DOHH2 (cell line): Measurements from ENCODE around the gene SMIM15.

Experiments
- H3F3A ChIP-seq: fragments of 200-600 bp; sonication (generic), shearing (Covaris generic); 2 replicates; pipeline ENCODE4 v1.6.0; 2016; ENCODE audit warnings: antibody characterized with exemption, mild to moderate bottlenecking; ENCODE audit not compliant: control insufficient read depth, insufficient read depth
- H3K27ac ChIP-seq: fragments of 200-600 bp; sonication (generic); 2 replicates; pipeline ENCODE4 v1.5.1; 2014; ENCODE audit warnings: low read depth, mild to moderate bottlenecking, low read length, moderate library complexity
- H3K27me3 ChIP-seq: fragments of 200-600 bp; sonication (generic); 2 replicates; pipeline ENCODE4 v1.6.1; 2014; ENCODE audit warnings: mild to moderate bottlenecking, low read length, mixed read lengths; ENCODE audit not compliant: control insufficient read depth
- H3K36me3 ChIP-seq: fragments of 200-600 bp; sonication (generic); 2 replicates; pipeline ENCODE4 v1.6.1; 2014; ENCODE audit warnings: mild to moderate bottlenecking, low read length, moderate library complexity, mixed read lengths; ENCODE audit not compliant: control insufficient read depth
- H3K4me1 ChIP-seq: fragments of 200-600 bp; sonication (generic); 2 replicates; pipeline ENCODE4 v1.6.1; 2014; ENCODE audit warnings: mild to moderate bottlenecking, low read length, mixed read lengths; ENCODE audit not compliant: control insufficient read depth
- H3K4me2 ChIP-seq: fragments of 200-600 bp; sonication (generic); 2 replicates; pipeline ENCODE4 v1.6.0; 2014; ENCODE audit warnings: mild to moderate bottlenecking, low read length, moderate library complexity
- H3K4me3 ChIP-seq: fragments of 200-600 bp; sonication (generic); 2 replicates; pipeline ENCODE4 v1.5.1; 2014; ENCODE audit warnings: mild to moderate bottlenecking, low read length, mixed read lengths
- H3K79me2 ChIP-seq: fragments of 200-600 bp; sonication (generic); 2 replicates; pipeline ENCODE4 v1.6.1; 2014; ENCODE audit warnings: mild to moderate bottlenecking, low read length, mixed read lengths; ENCODE audit not compliant: control insufficient read depth
- H3K9me2 ChIP-seq: fragments of 200-600 bp; sonication (generic); replicated peaks from 2 replicates; pipeline ENCODE4 v1.6.1; 2014; ENCODE audit warnings: mild to moderate bottlenecking, low read length, mixed read lengths; ENCODE audit not compliant: control insufficient read depth
- H3K9me3 ChIP-seq: fragments of 200-600 bp; sonication (generic); 2 replicates; pipeline ENCODE4 v1.6.1; 2014; ENCODE audit warnings: antibody characterized with exemption, low read length, mixed read lengths; ENCODE audit not compliant: control insufficient read depth, insufficient read depth
- H4K20me1 ChIP-seq: fragments of 200-600 bp; sonication (generic); 2 replicates; pipeline ENCODE4 v1.6.0; 2014; ENCODE audit warnings: low read depth, mild to moderate bottlenecking, antibody characterized with exemption, low read length, moderate library complexity; ENCODE audit not compliant: control insufficient read depth, insufficient read depth
- EZH2phosphoT487 ChIP-seq: fragments of 200-600 bp; sonication (generic); IDR thresholded peaks from 2 replicates; pipeline ENCODE4 v1.6.1; 2017; ENCODE audit warnings: borderline replicate concordance, mild to moderate bottlenecking, antibody characterized with exemption, low read length, moderate library complexity, mixed read lengths
- TF ChIP-seq, protein P1 (sequence below): fragments of 200-600 bp; sonication (generic); IDR thresholded peaks from one replicate; pipeline ENCODE4 v1.5.1; 2014; ENCODE audit warnings: antibody characterized with exemption, mild to moderate bottlenecking, low read depth, low read length; ENCODE audit not compliant: poor library complexity, severe bottlenecking

The SMIM15 gene

GRCh38 chr5:61180886-61181285, 18.6 kb upstream of the SMIM15 start:
- Histone ChIP-seq H3K4me2 (no peak overlapping the region), H3K27ac (no peak overlapping the region), H3K9me2 (no peaks in the 10 kb centered on the region), H3K36me3 (no peaks in the 10 kb centered on the region), H4K20me1 (no peaks in the 10 kb centered on the region), H3K4me1 (no peaks in the 10 kb centered on the region), H3K27me3 (no peaks in the 10 kb centered on the region; the same call in 1 of the 2 replicates), H3K9me3 (no peaks in the 10 kb centered on the region), H3F3A (no peaks in the 10 kb centered on the region), H3K79me2 (no peaks in the 10 kb centered on the region), H3K4me3 (no peak overlapping the region)
- TF ChIP-seq, protein P1, sequence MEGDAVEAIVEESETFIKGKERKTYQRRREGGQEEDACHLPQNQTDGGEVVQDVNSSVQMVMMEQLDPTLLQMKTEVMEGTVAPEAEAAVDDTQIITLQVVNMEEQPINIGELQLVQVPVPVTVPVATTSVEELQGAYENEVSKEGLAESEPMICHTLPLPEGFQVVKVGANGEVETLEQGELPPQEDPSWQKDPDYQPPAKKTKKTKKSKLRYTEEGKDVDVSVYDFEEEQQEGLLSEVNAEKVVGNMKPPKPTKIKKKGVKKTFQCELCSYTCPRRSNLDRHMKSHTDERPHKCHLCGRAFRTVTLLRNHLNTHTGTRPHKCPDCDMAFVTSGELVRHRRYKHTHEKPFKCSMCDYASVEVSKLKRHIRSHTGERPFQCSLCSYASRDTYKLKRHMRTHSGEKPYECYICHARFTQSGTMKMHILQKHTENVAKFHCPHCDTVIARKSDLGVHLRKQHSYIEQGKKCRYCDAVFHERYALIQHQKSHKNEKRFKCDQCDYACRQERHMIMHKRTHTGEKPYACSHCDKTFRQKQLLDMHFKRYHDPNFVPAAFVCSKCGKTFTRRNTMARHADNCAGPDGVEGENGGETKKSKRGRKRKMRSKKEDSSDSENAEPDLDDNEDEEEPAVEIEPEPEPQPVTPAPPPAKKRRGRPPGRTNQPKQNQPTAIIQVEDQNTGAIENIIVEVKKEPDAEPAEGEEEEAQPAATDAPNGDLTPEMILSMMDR: no peak
- TF ChIP-seq EZH2phosphoT487: no peak

DNA sequence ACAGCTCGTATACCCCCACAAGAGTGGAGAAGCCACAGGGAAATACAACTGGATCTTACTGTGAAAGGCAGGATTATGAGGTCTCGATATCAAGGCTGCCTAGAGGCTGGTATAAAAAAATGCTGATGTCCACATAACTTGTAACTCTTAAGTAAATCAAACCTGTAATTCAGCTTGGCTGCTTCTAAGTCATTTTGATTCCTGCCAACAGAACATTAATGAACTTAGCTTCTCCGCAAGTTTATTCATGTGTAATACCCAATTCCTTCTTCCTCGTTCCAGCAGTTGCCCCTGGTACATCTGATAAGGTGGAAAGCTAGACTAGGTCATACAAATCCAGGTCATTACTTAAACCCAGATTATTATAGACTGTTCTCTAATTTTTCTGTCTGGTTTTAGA, 16.4 kb upstream of the SMIM15 start:
- no peak overlapping the region for H3K4me3 ChIP-seq
- H4K20me1 ChIP-seq: no peaks in the 10 kb centered on the region
- no peaks in the 10 kb centered on the region for H3K4me1 ChIP-seq
- H3K9me3 ChIP-seq: no peaks in the 10 kb centered on the region
- H3F3A ChIP-seq: no peaks in the 10 kb centered on the region
- no peaks in the 10 kb centered on the region for H3K9me2 ChIP-seq
- no peak overlapping the region for H3K27ac ChIP-seq
- H3K79me2 ChIP-seq: no peaks in the 10 kb centered on the region
- no peak overlapping the region for H3K4me2 ChIP-seq
- H3K36me3 ChIP-seq: no peaks in the 10 kb centered on the region
- H3K27me3 ChIP-seq: no peaks in the 10 kb centered on the region; the same call in 1 of the 2 replicates
- TF ChIP-seq, protein P1: no peak
- TF ChIP-seq EZH2phosphoT487: no peak

- Histone ChIP-seq H3K4me1 (no peaks in the 10 kb centered on the region), H3F3A (no peaks in the 10 kb centered on the region), H3K79me2 (no peaks in the 10 kb centered on the region), H3K27me3 (no peaks in the 10 kb centered on the region; the same call in 1 of the 2 replicates), H3K9me3 (no peaks in the 10 kb centered on the region), H3K27ac (no peak overlapping the region), H3K4me3 (no peak overlapping the region), H3K36me3 (no peaks in the 10 kb centered on the region), H3K4me2 (no peak overlapping the region), H3K9me2 (no peaks in the 10 kb centered on the region), H4K20me1 (no peaks in the 10 kb centered on the region)
- TF ChIP-seq, protein P1: no peak
- TF ChIP-seq EZH2phosphoT487: no peak
These were observed 15.4 kb upstream of the SMIM15 start for GRCh38 chr5:61177716-61178115.

- H3K4me2 ChIP-seq: no peak overlapping the region
These were observed 14.8 kb upstream of the SMIM15 start for GRCh38 chr5:61177070-61177469.

More at GRCh38 chr5:61177070-61177469, 14.8 kb upstream of the SMIM15 start:
- no peaks in the 10 kb centered on the region for H4K20me1 ChIP-seq
- no peak overlapping the region for H3K4me3 ChIP-seq
- no peaks in the 10 kb centered on the region for H3K9me3 ChIP-seq
- H3K36me3 ChIP-seq: no peaks in the 10 kb centered on the region
- H3K9me2 ChIP-seq: no peaks in the 10 kb centered on the region
- H3K4me1 ChIP-seq: no peaks in the 10 kb centered on the region
- H3F3A ChIP-seq: no peaks in the 10 kb centered on the region
- TF ChIP-seq EZH2phosphoT487: no peak
- TF ChIP-seq, protein P1: no peak
- H3K27ac ChIP-seq: no peak overlapping the region
- H3K27me3 ChIP-seq: no peaks in the 10 kb centered on the region; the same call in 1 of the 2 replicates
- no peaks in the 10 kb centered on the region for H3K79me2 ChIP-seq
